ENCODE data around the gene PLA2G4A.

DNA sequence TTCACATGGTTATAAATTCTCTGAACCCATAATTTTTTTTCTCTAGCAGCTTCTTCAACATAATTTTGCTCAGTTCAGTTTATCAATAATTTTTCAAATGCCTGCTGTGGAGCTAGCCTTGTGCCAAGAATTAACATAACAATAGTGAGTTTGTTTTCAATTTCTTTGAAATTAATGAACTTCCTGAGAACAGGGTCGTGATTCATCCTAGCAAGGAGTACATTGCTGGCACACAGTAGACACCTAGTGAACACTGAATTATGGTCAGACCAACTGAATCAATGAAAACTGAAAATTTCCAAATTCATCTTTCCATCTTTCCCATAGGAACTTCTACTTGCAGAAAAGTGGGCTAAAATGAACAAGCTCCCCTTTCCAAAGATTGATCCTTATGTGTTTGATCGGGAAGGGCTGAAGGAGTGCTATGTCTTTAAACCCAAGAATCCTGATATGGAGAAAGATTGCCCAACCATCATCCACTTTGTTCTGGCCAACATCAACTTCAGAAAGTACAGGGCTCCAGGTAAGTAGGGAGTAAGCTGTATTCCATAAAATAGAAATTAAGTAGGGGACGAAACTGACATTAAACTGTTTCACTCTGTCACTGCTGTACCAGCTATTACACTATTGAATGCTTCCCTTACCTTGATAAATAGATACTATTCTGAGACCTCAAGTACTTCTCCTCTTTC is 148.7 kb downstream of the PLA2G4A start:
- TF ChIP-seq POLR2A (IDR thresholded peaks at IDR 0.05; ENCODE audit: low read length) = no peak
- no peak for TF ChIP-seq GATA1 (IDR thresholded peaks at IDR 0.05; ENCODE audit: low read depth, low read length)

Measured in erythroblast (primary cell).